Lung (tissue), 12 donors: ENCODE data around the gene RFPL3. TPM values are rescaled to one million over a fixed set of nuclear protein-coding genes. Genes with fewer than 3 reads are reported as not detected.

Source experiments
- ATAC-seq: fragments of 200-7000 bp; cut with Tn5 transposase; one replicate; pipeline ENCODE4 v1.9.1; 2020; ENCODE audit warnings: moderate number of reproducible peaks; ENCODE audit not compliant: insufficient read depth, low FRiP score
- DNase-seq, 3 donors: peaks; one replicate each; pipeline ENCODE4 v3.0.0-alpha.2; 2013 to 2017
- H3K27ac ChIP-seq, 2 donors: one replicate each; pipeline ENCODE4 v1.5.1; 2013; ENCODE audit warnings: mild to moderate bottlenecking in 2 of 2, moderate library complexity in 2 of 2, control low read depth in 1 of 2, inconsistent platforms in 1 of 2, low read depth in 1 of 2, low read length in 1 of 2
- H3K27me3 ChIP-seq, 3 donors: one replicate each; pipeline ENCODE4 v1.5.1; 2013; ENCODE audit warnings: low read length in 2 of 3; ENCODE audit not compliant: control insufficient read depth in 3 of 3, insufficient read depth in 3 of 3
- H3K36me3 ChIP-seq, 4 donors: one replicate each; pipeline ENCODE4 v1.5.1; 2013; ENCODE audit warnings: low read length in 4 of 4, mild to moderate bottlenecking in 1 of 4, moderate library complexity in 1 of 4; ENCODE audit not compliant: control insufficient read depth in 4 of 4, insufficient read depth in 4 of 4
- H3K4me1 ChIP-seq, 5 donors: one replicate each; pipeline ENCODE4 v1.5.1; 2013; ENCODE audit warnings: low read length in 5 of 5, mild to moderate bottlenecking in 2 of 5, moderate library complexity in 1 of 5; ENCODE audit not compliant: control insufficient read depth in 5 of 5, insufficient read depth in 5 of 5
- H3K4me3 ChIP-seq: one replicate; pipeline ENCODE4 v1.5.1; 2013; ENCODE audit warnings: mild to moderate bottlenecking, control low read depth, moderate library complexity
- H3K9ac ChIP-seq, 2 donors: one replicate each; pipeline ENCODE4 v1.5.1; 2013; ENCODE audit warnings: low read length in 2 of 2, control low read depth in 1 of 2; ENCODE audit not compliant: insufficient read depth in 1 of 2
- H3K9me3 ChIP-seq, 4 donors: one replicate each; pipeline ENCODE4 v1.5.1; 2013; ENCODE audit warnings: low read length in 3 of 4, mild to moderate bottlenecking in 1 of 4, moderate library complexity in 1 of 4; ENCODE audit not compliant: control insufficient read depth in 4 of 4, insufficient read depth in 3 of 4
- CTCF ChIP-seq: IDR thresholded peaks from 2 replicates; pipeline ENCODE4 v1.5.1; 2012; ENCODE audit warnings: mild to moderate bottlenecking; ENCODE audit errors: control extremely low read depth, extremely low read depth
- WGBS, 2 donors: extraction: QIAGEN DNeasy Blood & Tissue Kit; methylation state at CpG; one replicate each; pipeline ENCODE4 v1.1.7; 2013; 5-methylcytosine and 5-hydroxymethylcytosine counted together
- polyA plus RNA-seq, 2 donors: library from polyadenylated mRNA; stranded (reverse); fragments of 200-250 nt; gene quantifications; one replicate each; pipeline ENCODE4 v1.2.1, GENCODE V29; 2013
- total RNA-seq, 2 donors: library from RNA; depleted of rRNA in 1 of 2; stranded (reverse); fragments of >200 nt in 1 of 2; gene quantifications; one replicate each; pipeline ENCODE4 v1.2.1, GENCODE V29; 2014 to 2021
- donor health status: control.
- donor health status: control.
- donor health status: Bipolar disorder and iron deficiency.
- donor health status: healthy.
- donor health status: DM: yes; HTN: yes; CAD: no.

RFPL3 gene
- total and polyA plus RNA-seq, 4 donors: not detected

GRCh38 chr22:32340411-32340810 lies 17.3 kb upstream of the RFPL3 start:
- H3K27ac ChIP-seq: no peak overlapping the region
- DNase-seq (no peak), ATAC-seq (no peak)
- H3K9ac ChIP-seq: no peak overlapping the region
- peaks cover 0 to 6% (median 2%) of the 10 kb centered on the region in 3 donors for H3K27me3 ChIP-seq
- 76 to 79% methylated on average over 11 of the region's 11 CpGs for WGBS, 2 donors
- H3K4me1 ChIP-seq: peaks cover 0 to 4% (median 0%) of the 10 kb centered on the region in 5 donors
- H3K4me3 ChIP-seq: no peak overlapping the region
- no peaks in the 10 kb centered on the region for H3K9me3 ChIP-seq
- no peak for TF ChIP-seq CTCF
- H3K36me3 ChIP-seq: no peaks in the 10 kb centered on the region

GRCh38 chr22:32341122-32341740 lies 16.4 kb upstream of the RFPL3 start:
- Histone ChIP-seq H3K4me1 (peaks cover 0 to 4% (median 0%) of the 10 kb centered on the region in 5 donors), H3K27me3 (peaks cover 0 to 6% (median 2%) of the 10 kb centered on the region in 3 donors), H3K4me3 (no peak overlapping the region), H3K27ac (no peak overlapping the region), H3K9ac (no peak overlapping the region), H3K9me3 (no peaks in the 10 kb centered on the region), H3K36me3 (no peaks in the 10 kb centered on the region)
- no peak for DNase-seq
- WGBS, 2 donors: 79 to 83% methylated on average over 13 of the region's 13 CpGs
- ATAC-seq: no peak
- no peak for TF ChIP-seq CTCF

- TF ChIP-seq CTCF: no peak
- H3K27me3 ChIP-seq: peaks cover 0 to 6% (median 2%) of the 10 kb centered on the region in 3 donors
- WGBS, 2 donors: 79 to 87% methylated on average over 2 of the region's 2 CpGs
Observed at GRCh38 chr22:32342977-32343376, 14.7 kb upstream of the RFPL3 start.

GRCh38 chr22:32343941-32344340 lies 13.7 kb upstream of the RFPL3 start:
- Histone ChIP-seq H3K27me3 (peaks cover 0 to 6% (median 2%) of the 10 kb centered on the region in 3 donors), H3K4me3 (no peak overlapping the region), H3K4me1 (no peaks in the 10 kb centered on the region), H3K9ac (no peak overlapping the region), H3K36me3 (no peaks in the 10 kb centered on the region), H3K9me3 (no peaks in the 10 kb centered on the region), H3K27ac (no peak overlapping the region)
- 74 to 85% methylated on average over 5 of the region's 5 CpGs for WGBS, 2 donors
- DNase-seq (no peak), ATAC-seq (no peak)
- no peak for TF ChIP-seq CTCF

More at GRCh38 chr22:32342977-32343376, 14.7 kb upstream of the RFPL3 start:
- DNase-seq (no peak), ATAC-seq (no peak)
- no peak overlapping the region for H3K4me3 ChIP-seq
- no peaks in the 10 kb centered on the region for H3K36me3 ChIP-seq
- H3K9ac ChIP-seq: no peak overlapping the region
- H3K4me1 ChIP-seq: peaks cover 0 to 1% (median 0%) of the 10 kb centered on the region in 5 donors
- no peak overlapping the region for H3K27ac ChIP-seq
- no peaks in the 10 kb centered on the region for H3K9me3 ChIP-seq
